ENCODE results near the gene CLDN19. TPM values are rescaled to one million over a fixed set of nuclear protein-coding genes. Genes with fewer than 3 reads are reported as not detected.

Gene CLDN19
- total and polyA plus RNA-seq, 4 donors, result 0.14 to 5.1 TPM; not detected in 2

DNA sequence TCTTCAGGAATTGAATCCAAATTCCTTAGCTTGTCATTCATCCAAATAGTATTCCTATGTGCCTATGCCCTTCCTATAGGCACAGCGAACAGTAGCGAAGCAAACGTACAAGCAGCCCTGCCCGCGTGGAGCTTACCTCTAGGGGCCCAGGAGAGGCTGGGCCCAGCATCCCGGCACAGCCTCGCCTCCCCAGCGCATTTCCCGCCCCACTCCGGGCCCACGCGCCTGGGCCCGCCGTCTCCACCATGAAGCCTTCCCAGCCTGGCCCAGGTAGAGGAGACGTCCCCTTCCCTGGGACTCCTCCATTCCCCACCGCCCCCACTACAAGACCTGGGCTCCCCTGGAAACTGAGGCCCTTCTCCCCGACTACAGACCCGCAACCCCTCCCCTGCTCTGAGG is 44.5 kb upstream of the CLDN19 start (continued):
- TF ChIP-seq, protein P1, sequence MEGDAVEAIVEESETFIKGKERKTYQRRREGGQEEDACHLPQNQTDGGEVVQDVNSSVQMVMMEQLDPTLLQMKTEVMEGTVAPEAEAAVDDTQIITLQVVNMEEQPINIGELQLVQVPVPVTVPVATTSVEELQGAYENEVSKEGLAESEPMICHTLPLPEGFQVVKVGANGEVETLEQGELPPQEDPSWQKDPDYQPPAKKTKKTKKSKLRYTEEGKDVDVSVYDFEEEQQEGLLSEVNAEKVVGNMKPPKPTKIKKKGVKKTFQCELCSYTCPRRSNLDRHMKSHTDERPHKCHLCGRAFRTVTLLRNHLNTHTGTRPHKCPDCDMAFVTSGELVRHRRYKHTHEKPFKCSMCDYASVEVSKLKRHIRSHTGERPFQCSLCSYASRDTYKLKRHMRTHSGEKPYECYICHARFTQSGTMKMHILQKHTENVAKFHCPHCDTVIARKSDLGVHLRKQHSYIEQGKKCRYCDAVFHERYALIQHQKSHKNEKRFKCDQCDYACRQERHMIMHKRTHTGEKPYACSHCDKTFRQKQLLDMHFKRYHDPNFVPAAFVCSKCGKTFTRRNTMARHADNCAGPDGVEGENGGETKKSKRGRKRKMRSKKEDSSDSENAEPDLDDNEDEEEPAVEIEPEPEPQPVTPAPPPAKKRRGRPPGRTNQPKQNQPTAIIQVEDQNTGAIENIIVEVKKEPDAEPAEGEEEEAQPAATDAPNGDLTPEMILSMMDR (IDR thresholded peaks at IDR 0.05; ENCODE audit: low read depth, low read length, missing input control), result no peak
- TF ChIP-seq FOXA2 (IDR thresholded peaks at IDR 0.05), result no peak
- no peak for TF ChIP-seq HNF4A (conservative IDR thresholded peaks at IDR 0.05)
- TF ChIP-seq, protein P2, sequence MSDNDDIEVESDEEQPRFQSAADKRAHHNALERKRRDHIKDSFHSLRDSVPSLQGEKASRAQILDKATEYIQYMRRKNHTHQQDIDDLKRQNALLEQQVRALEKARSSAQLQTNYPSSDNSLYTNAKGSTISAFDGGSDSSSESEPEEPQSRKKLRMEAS (IDR thresholded peaks at IDR 0.05), result no peak
- TF ChIP-seq HNF4G (IDR thresholded peaks at IDR 0.05), result no peak
- TF ChIP-seq GABPA (IDR thresholded peaks at IDR 0.05 in 1 of 2, conservative IDR thresholded peaks at IDR 0.05 in 1 of 2), result no peak
- TF ChIP-seq, protein P3, sequence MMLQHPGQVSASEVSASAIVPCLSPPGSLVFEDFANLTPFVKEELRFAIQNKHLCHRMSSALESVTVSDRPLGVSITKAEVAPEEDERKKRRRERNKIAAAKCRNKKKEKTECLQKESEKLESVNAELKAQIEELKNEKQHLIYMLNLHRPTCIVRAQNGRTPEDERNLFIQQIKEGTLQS (IDR thresholded peaks at IDR 0.05), result no peak
- no peak for TF ChIP-seq EGR1 (IDR thresholded peaks at IDR 0.05; ENCODE audit: low read depth in 2 of 2)
- no peak for TF ChIP-seq SP1 (IDR thresholded peaks at IDR 0.05)
- no peak for TF ChIP-seq YY1 (IDR thresholded peaks at IDR 0.05)

DNA sequence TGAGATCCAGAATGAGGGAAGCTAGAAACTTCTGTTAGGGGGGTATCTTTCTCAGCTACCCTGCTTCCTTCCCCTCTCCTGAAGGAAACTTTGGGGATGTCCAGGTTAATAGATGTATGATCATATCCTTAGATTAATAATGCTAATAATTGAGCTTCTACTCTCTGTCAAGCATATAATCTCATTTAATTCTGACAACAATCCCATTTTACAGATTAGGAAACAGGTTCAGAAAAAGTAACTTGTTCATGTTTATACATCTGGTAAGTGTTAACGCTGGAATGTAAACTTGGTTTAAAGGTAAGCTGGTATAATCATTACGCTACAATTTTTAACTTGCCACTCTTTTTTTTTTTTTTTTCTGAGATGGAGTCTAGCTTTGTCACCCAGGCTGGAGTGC is 43.1 kb upstream of the CLDN19 start:
- Histone ChIP-seq H3K27ac (ENCODE audit: low read depth in 1 of 2, low read length in 2 of 2) (no peak overlapping the region), H3K36me3 (ENCODE audit: control insufficient read depth in 4 of 4, insufficient read depth in 3 of 4, low read depth in 1 of 4, low read length in 3 of 4) (peaks cover 2 to 26% (median 13%) of the 10 kb centered on the region in 4 donors), H3K4me3 (ENCODE audit: low read depth in 1 of 3, low read length in 3 of 3) (no peak overlapping the region), H3K4me1 (ENCODE audit: control insufficient read depth in 4 of 4, insufficient read depth in 4 of 4, low read length in 3 of 4) (peaks cover 0 to 10% (median 2%) of the 10 kb centered on the region in 4 donors), H3K9me3 (ENCODE audit: control insufficient read depth in 4 of 4, low read length in 3 of 4) (no peaks in the 10 kb centered on the region), H3K27me3 (ENCODE audit: control insufficient read depth in 4 of 4, insufficient read depth in 4 of 4, low read length in 3 of 4) (no peaks in the 10 kb centered on the region), H3K9ac (ENCODE audit: low read depth in 1 of 2, low read length in 2 of 2) (no peak overlapping the region)
- TF ChIP-seq, protein P1 (IDR thresholded peaks at IDR 0.05; ENCODE audit: low read depth, low read length, missing input control), result no peak
- TF ChIP-seq FOXA1 (IDR thresholded peaks at IDR 0.05) (no peak), HNF4A (conservative IDR thresholded peaks at IDR 0.05) (no peak), GABPA (IDR thresholded peaks at IDR 0.05 in 1 of 2, conservative IDR thresholded peaks at IDR 0.05 in 1 of 2) (no peak), HNF4G (IDR thresholded peaks at IDR 0.05) (no peak), JUND (IDR thresholded peaks at IDR 0.05) (no peak)
- WGBS, result 98% methylated on average over 2 of the region's 2 CpGs
- DNase-seq (ENCODE audit: low spot score), result no peak

DNA sequence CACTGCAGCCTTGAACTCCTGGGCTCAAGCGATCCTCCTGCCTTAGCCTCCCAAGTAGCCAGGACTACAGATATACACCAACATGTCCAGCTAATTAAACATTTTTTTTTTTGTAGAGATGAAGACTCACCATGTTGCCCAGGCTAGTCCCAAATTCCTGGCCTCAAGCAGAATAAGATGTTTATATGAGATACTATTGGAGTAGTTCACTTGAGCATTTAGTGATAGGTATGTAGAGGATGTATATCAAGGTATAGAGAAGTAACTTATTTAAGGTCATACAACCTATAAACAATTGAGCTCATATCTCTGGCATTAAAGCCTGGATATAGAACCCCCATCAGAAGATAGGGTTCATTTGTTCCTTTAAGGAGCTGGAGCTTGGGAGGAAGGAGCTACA is 40.1 kb upstream of the CLDN19 start:
- WGBS, result 100% methylated on average over 1 of the region's 1 CpG
- no peak overlapping the region for H3K4me3 ChIP-seq (ENCODE audit: low read depth in 1 of 3, low read length in 3 of 3)
- H3K27me3 ChIP-seq (ENCODE audit: control insufficient read depth in 4 of 4, insufficient read depth in 4 of 4, low read length in 3 of 4), result no peaks in the 10 kb centered on the region
- no peaks in the 10 kb centered on the region for H3K9me3 ChIP-seq (ENCODE audit: control insufficient read depth in 4 of 4, low read length in 3 of 4)
- peaks cover 5 to 49% (median 23%) of the 10 kb centered on the region in 4 donors for H3K36me3 ChIP-seq (ENCODE audit: control insufficient read depth in 4 of 4, insufficient read depth in 3 of 4, low read depth in 1 of 4, low read length in 3 of 4)
- H3K9ac ChIP-seq (ENCODE audit: low read depth in 1 of 2, low read length in 2 of 2), result no peak overlapping the region
- H3K27ac ChIP-seq (ENCODE audit: low read depth in 1 of 2, low read length in 2 of 2), result no peak overlapping the region
- DNase-seq (ENCODE audit: low spot score), result no peak
- peaks cover 0 to 9% (median 7%) of the 10 kb centered on the region in 4 donors for H3K4me1 ChIP-seq (ENCODE audit: control insufficient read depth in 4 of 4, insufficient read depth in 4 of 4, low read length in 3 of 4)
- TF ChIP-seq TAF1 (conservative IDR thresholded peaks at IDR 0.05), result no peak
- no peak for TF ChIP-seq YY1 (IDR thresholded peaks at IDR 0.05)
- TF ChIP-seq SP1 (IDR thresholded peaks at IDR 0.05), result no peak
- TF ChIP-seq, protein P4, sequence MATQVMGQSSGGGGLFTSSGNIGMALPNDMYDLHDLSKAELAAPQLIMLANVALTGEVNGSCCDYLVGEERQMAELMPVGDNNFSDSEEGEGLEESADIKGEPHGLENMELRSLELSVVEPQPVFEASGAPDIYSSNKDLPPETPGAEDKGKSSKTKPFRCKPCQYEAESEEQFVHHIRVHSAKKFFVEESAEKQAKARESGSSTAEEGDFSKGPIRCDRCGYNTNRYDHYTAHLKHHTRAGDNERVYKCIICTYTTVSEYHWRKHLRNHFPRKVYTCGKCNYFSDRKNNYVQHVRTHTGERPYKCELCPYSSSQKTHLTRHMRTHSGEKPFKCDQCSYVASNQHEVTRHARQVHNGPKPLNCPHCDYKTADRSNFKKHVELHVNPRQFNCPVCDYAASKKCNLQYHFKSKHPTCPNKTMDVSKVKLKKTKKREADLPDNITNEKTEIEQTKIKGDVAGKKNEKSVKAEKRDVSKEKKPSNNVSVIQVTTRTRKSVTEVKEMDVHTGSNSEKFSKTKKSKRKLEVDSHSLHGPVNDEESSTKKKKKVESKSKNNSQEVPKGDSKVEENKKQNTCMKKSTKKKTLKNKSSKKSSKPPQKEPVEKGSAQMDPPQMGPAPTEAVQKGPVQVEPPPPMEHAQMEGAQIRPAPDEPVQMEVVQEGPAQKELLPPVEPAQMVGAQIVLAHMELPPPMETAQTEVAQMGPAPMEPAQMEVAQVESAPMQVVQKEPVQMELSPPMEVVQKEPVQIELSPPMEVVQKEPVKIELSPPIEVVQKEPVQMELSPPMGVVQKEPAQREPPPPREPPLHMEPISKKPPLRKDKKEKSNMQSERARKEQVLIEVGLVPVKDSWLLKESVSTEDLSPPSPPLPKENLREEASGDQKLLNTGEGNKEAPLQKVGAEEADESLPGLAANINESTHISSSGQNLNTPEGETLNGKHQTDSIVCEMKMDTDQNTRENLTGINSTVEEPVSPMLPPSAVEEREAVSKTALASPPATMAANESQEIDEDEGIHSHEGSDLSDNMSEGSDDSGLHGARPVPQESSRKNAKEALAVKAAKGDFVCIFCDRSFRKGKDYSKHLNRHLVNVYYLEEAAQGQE (IDR thresholded peaks at IDR 0.05), result no peak
- TF ChIP-seq, protein P3 (IDR thresholded peaks at IDR 0.05), result no peak
- TF ChIP-seq, protein P2 (IDR thresholded peaks at IDR 0.05), result no peak
- TF ChIP-seq, protein P5, sequence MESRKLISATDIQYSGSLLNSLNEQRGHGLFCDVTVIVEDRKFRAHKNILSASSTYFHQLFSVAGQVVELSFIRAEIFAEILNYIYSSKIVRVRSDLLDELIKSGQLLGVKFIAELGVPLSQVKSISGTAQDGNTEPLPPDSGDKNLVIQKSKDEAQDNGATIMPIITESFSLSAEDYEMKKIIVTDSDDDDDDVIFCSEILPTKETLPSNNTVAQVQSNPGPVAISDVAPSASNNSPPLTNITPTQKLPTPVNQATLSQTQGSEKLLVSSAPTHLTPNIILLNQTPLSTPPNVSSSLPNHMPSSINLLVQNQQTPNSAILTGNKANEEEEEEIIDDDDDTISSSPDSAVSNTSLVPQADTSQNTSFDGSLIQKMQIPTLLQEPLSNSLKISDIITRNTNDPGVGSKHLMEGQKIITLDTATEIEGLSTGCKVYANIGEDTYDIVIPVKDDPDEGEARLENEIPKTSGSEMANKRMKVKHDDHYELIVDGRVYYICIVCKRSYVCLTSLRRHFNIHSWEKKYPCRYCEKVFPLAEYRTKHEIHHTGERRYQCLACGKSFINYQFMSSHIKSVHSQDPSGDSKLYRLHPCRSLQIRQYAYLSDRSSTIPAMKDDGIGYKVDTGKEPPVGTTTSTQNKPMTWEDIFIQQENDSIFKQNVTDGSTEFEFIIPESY (IDR thresholded peaks at IDR 0.05), result no peak
- TF ChIP-seq, protein P1 (IDR thresholded peaks at IDR 0.05; ENCODE audit: low read depth, low read length, missing input control), result no peak
- no peak for TF ChIP-seq EGR1 (IDR thresholded peaks at IDR 0.05; ENCODE audit: low read depth in 2 of 2)
- no peak for TF ChIP-seq FOXA1 (IDR thresholded peaks at IDR 0.05)

Measured in liver (tissue), 9 donors.